ENCODE data around the gene RPP25L. TPM values are rescaled to one million over a fixed set of nuclear protein-coding genes. Genes with fewer than 3 reads are reported as not detected.

RPP25L gene
- total RNA-seq, 1 experiment from 2014 or later: 42.8 TPM

DNA sequence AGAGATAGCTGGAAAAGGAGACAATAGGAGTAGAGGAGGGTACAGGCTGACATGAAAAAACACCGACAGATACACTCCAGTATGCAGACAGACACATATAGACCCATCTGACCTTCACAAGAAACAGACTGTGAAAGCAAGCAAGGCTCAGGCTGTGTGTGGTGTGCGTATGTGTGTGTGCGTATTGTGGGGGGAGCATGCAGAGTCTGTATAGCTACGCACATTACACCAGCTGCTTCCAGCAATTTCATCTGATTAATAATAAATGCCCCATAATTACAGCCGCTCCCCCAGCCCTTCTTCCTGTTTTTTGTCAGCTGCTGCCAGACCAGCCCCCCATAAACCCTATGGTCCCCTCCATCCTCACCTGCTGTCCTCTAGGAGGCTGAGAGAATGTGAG is 29.1 kb downstream of the RPP25L start:
- POLR2A ChIA-PET: no interaction called here

DNA sequence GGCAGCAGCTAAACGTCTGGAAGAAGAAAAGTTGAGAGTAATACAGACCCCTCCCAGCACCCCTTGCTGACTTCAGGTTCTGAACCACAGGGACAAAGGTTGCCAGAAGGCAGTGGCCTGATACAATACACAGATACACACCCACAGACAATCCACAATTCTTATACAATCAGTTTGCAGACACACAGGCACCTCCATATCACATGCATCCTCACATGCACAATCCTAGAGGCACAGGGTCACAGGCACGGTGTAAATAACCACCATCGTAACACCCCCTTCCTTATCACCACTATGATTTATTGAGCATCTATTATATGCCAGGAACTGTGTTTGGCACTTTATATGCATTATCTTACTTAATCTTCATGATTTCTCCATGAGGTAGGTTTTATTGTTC is 30.6 kb downstream of the RPP25L start:
- Mint-ChIP-seq H3K27me3 (ENCODE audit: insufficient read depth, unreplicated experiment) (peaks cover 61% of the 10 kb centered on the region), H3K4me1 (ENCODE audit: insufficient read depth, unreplicated experiment) (no peaks in the 10 kb centered on the region), H3K4me3 (ENCODE audit: unreplicated experiment) (no peak overlapping the region), H3K36me3 (ENCODE audit: insufficient read depth, unreplicated experiment) (no peaks in the 10 kb centered on the region), H3K27ac (ENCODE audit: low read depth, unreplicated experiment) (no peak overlapping the region), H3K9me3 (ENCODE audit: unreplicated experiment) (no peaks in the 10 kb centered on the region)
- intact Hi-C loops (cut with micrococcal nuclease): no loop called here
- TF ChIP-seq, protein P1, sequence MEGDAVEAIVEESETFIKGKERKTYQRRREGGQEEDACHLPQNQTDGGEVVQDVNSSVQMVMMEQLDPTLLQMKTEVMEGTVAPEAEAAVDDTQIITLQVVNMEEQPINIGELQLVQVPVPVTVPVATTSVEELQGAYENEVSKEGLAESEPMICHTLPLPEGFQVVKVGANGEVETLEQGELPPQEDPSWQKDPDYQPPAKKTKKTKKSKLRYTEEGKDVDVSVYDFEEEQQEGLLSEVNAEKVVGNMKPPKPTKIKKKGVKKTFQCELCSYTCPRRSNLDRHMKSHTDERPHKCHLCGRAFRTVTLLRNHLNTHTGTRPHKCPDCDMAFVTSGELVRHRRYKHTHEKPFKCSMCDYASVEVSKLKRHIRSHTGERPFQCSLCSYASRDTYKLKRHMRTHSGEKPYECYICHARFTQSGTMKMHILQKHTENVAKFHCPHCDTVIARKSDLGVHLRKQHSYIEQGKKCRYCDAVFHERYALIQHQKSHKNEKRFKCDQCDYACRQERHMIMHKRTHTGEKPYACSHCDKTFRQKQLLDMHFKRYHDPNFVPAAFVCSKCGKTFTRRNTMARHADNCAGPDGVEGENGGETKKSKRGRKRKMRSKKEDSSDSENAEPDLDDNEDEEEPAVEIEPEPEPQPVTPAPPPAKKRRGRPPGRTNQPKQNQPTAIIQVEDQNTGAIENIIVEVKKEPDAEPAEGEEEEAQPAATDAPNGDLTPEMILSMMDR (IDR thresholded peaks at IDR 0.05; ENCODE audit: unreplicated experiment): no peak
- CTCF ChIA-PET: interaction anchor here (2.0 to 5.0 kb wide), 2 partner anchors 10 to 22 kb away, joined by 7 to 35 read pairs; no protein-coding TSS in a partner anchor
- DNase-seq (ENCODE audit: unreplicated experiment): no peak
- POLR2A ChIA-PET: no interaction called here
- no TSS peak for BruUV-seq (replicated peaks)

More for the DNA sequence above, 29.1 kb downstream of the RPP25L start:
- DNase-seq (ENCODE audit: unreplicated experiment): no peak
- intact Hi-C loops (cut with micrococcal nuclease): no loop called here
- Mint-ChIP-seq H3K27ac (ENCODE audit: low read depth, unreplicated experiment) (no peak overlapping the region), H3K9me3 (ENCODE audit: unreplicated experiment) (no peaks in the 10 kb centered on the region), H3K27me3 (ENCODE audit: insufficient read depth, unreplicated experiment) (peaks cover 61% of the 10 kb centered on the region), H3K36me3 (ENCODE audit: insufficient read depth, unreplicated experiment) (no peaks in the 10 kb centered on the region), H3K4me1 (ENCODE audit: insufficient read depth, unreplicated experiment) (no peaks in the 10 kb centered on the region), H3K4me3 (ENCODE audit: unreplicated experiment) (no peak overlapping the region)
- CTCF ChIA-PET: interaction anchor here (0.6 to 5.0 kb wide), 6 partner anchors 9 to 179 kb away, joined by 3 to 35 read pairs (median 5); no protein-coding TSS in a partner anchor
- TF ChIP-seq, protein P1 (IDR thresholded peaks at IDR 0.05; ENCODE audit: unreplicated experiment): no peak
- BruUV-seq (replicated peaks): no TSS peak

- POLR2A ChIA-PET: no interaction called here
- no peaks in the 10 kb centered on the region for H3K36me3 Mint-ChIP-seq (ENCODE audit: insufficient read depth, unreplicated experiment)
- H3K27ac Mint-ChIP-seq (ENCODE audit: low read depth, unreplicated experiment): no peak overlapping the region
- no peak overlapping the region for H3K4me3 Mint-ChIP-seq (ENCODE audit: unreplicated experiment)
- no TSS peak for BruUV-seq (replicated peaks)
- DNase-seq (ENCODE audit: unreplicated experiment): no peak
- CTCF ChIA-PET: interaction anchor here (0.6 to 5.0 kb wide), 6 partner anchors 8 to 177 kb away, joined by 3 to 35 read pairs (median 4); no protein-coding TSS in a partner anchor
- TF ChIP-seq, protein P1 (IDR thresholded peaks at IDR 0.05; ENCODE audit: unreplicated experiment): no peak
- no peaks in the 10 kb centered on the region for H3K4me1 Mint-ChIP-seq (ENCODE audit: insufficient read depth, unreplicated experiment)
- H3K27me3 Mint-ChIP-seq (ENCODE audit: insufficient read depth, unreplicated experiment): peaks cover 60% of the 10 kb centered on the region
- no peaks in the 10 kb centered on the region for H3K9me3 Mint-ChIP-seq (ENCODE audit: unreplicated experiment)
- intact Hi-C loops (cut with micrococcal nuclease): no loop called here
Observed at GRCh38 chr9:34580358-34580757, 31.5 kb downstream of the RPP25L start.

GRCh38 chr9:34579808-34580163 is 32.1 kb downstream of the RPP25L start:
- DNase-seq (ENCODE audit: unreplicated experiment): no peak
- H3K36me3 Mint-ChIP-seq (ENCODE audit: insufficient read depth, unreplicated experiment): no peaks in the 10 kb centered on the region
- no peaks in the 10 kb centered on the region for H3K9me3 Mint-ChIP-seq (ENCODE audit: unreplicated experiment)
- TF ChIP-seq, protein P1 (IDR thresholded peaks at IDR 0.05; ENCODE audit: unreplicated experiment): no peak
- no peak overlapping the region for H3K27ac Mint-ChIP-seq (ENCODE audit: low read depth, unreplicated experiment)
- intact Hi-C loops (cut with micrococcal nuclease): no loop called here
- BruUV-seq (replicated peaks): no TSS peak
- ChIA-PET POLR2A (no interaction called here), CTCF (interaction anchor here (0.7 to 5.0 kb wide), 6 partner anchors 9 to 679 kb away, joined by 3 to 35 read pairs (median 4); no protein-coding TSS in a partner anchor)
- H3K4me1 Mint-ChIP-seq (ENCODE audit: insufficient read depth, unreplicated experiment): no peaks in the 10 kb centered on the region
- H3K27me3 Mint-ChIP-seq (ENCODE audit: insufficient read depth, unreplicated experiment): peaks cover 54% of the 10 kb centered on the region
- no peak overlapping the region for H3K4me3 Mint-ChIP-seq (ENCODE audit: unreplicated experiment)
